Astrocyte (in vitro differentiated cells and primary cell): Measurements from ENCODE around the gene BTBD10.

Source experiments
- EZH2 ChIP-seq: IDR thresholded peaks from 2 replicates; pipeline ENCODE4 v1.6.1; 2012; ENCODE audit warnings: mild to moderate bottlenecking, low read length, inconsistent platforms; ENCODE audit not compliant: insufficient read depth
- TF ChIP-seq, protein P1 (sequence below): IDR thresholded peaks from 2 replicates; pipeline ENCODE4 v1.5.1; 2011; ENCODE audit warnings: low read depth, mild to moderate bottlenecking, inconsistent platforms, low read length, moderate library complexity; ENCODE audit not compliant: insufficient read depth

- TF ChIP-seq, protein P1, sequence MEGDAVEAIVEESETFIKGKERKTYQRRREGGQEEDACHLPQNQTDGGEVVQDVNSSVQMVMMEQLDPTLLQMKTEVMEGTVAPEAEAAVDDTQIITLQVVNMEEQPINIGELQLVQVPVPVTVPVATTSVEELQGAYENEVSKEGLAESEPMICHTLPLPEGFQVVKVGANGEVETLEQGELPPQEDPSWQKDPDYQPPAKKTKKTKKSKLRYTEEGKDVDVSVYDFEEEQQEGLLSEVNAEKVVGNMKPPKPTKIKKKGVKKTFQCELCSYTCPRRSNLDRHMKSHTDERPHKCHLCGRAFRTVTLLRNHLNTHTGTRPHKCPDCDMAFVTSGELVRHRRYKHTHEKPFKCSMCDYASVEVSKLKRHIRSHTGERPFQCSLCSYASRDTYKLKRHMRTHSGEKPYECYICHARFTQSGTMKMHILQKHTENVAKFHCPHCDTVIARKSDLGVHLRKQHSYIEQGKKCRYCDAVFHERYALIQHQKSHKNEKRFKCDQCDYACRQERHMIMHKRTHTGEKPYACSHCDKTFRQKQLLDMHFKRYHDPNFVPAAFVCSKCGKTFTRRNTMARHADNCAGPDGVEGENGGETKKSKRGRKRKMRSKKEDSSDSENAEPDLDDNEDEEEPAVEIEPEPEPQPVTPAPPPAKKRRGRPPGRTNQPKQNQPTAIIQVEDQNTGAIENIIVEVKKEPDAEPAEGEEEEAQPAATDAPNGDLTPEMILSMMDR, result no peak
- TF ChIP-seq EZH2, result no peak
Measured at GRCh38 chr11:13386567-13386966, 76.5 kb downstream of the BTBD10 start.
